Measurements from ENCODE around the gene POLR2F. TPM values are rescaled to one million over a fixed set of nuclear protein-coding genes. Genes with fewer than 3 reads are reported as not detected.

The POLR2F gene
- total RNA-seq, 1 donor from 2014 or later = 63.0 TPM

DNA sequence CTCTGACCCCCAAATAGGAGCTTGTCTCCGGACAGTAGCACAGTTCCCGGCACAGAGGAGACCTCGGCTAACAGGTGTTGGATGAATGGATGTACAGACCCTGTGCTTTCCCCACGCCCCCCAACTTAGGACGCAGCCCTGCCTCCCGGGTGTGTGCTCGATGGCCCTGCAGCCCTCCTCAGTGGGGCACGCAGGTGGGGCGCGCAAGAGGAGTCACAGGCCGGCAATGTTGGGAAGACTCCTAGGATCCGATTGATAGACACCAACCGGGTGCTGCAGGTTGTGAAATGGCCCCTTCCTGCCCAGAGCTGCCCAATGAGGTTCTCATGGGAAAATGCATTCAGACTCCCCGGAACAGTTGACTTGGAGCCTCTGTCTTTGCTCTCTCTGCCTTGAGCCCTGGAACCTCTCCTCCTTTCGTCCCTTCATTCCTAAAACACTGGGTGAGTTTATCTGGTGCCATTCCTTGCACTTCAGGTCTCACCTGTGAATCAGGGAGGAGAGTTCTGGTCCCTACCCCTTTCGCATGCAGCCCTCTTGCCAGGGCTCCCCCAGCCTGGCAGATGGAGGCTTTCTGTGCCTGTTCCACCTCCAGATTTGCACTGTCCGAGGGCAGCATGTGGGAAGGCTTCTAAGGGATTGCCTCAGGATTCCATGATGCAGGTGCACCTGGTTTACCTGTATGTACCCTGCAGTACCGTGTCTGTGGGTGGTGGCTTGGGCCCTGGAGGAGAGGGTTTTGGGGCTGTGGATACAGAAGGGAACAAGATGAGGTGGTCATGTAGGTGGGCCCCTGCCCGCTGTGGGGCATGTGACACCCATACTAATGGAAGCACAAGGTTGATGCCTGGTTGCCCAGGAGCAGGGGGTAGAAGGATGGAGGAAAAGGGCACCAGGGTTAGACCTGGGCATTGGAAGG, 46.2 kb upstream of the POLR2F start:
- peaks cover 55% of the 10 kb centered on the region for H3K4me1 Mint-ChIP-seq (ENCODE audit: low read depth)
- peak overlapping the region; percentile 89 for H3K27ac Mint-ChIP-seq (ENCODE audit: unreplicated experiment)
- peaks cover 5% of the 10 kb centered on the region for H3K36me3 Mint-ChIP-seq (ENCODE audit: low read depth)
- H3K4me3 Mint-ChIP-seq (ENCODE audit: unreplicated experiment) = peak overlapping the region; percentile 84
- no peak for DNase-seq (ENCODE audit: low spot score)
- no peaks in the 10 kb centered on the region for H3K9me3 Mint-ChIP-seq (ENCODE audit: low read depth)
- H3K27me3 Mint-ChIP-seq (ENCODE audit: low read depth) = no peaks in the 10 kb centered on the region
- TF ChIP-seq, protein P1, sequence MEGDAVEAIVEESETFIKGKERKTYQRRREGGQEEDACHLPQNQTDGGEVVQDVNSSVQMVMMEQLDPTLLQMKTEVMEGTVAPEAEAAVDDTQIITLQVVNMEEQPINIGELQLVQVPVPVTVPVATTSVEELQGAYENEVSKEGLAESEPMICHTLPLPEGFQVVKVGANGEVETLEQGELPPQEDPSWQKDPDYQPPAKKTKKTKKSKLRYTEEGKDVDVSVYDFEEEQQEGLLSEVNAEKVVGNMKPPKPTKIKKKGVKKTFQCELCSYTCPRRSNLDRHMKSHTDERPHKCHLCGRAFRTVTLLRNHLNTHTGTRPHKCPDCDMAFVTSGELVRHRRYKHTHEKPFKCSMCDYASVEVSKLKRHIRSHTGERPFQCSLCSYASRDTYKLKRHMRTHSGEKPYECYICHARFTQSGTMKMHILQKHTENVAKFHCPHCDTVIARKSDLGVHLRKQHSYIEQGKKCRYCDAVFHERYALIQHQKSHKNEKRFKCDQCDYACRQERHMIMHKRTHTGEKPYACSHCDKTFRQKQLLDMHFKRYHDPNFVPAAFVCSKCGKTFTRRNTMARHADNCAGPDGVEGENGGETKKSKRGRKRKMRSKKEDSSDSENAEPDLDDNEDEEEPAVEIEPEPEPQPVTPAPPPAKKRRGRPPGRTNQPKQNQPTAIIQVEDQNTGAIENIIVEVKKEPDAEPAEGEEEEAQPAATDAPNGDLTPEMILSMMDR (IDR thresholded peaks at IDR 0.05) = no peak

DNA sequence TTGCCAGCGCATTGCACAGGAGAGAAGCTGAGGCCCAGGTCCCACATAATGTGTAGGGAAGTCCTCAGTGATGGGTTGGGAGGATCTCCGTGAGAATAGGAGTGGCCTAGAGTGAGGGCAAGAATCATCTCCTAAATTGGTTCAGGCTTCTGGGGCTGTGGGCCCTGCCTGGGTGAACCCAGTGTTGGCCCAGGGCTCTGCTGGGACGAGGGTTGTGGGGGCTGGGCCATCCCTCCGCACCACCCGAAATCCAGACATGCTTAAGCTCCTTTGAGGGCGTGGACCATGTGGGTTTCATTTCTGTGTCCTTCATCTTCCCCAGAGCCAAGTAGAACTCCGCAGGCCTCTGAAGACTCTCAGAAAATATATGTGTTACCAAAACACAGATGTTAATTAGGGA, 43.7 kb upstream of the POLR2F start:
- Mint-ChIP-seq H3K9me3 (ENCODE audit: low read depth) (no peaks in the 10 kb centered on the region), H3K27me3 (ENCODE audit: low read depth) (no peaks in the 10 kb centered on the region), H3K4me1 (ENCODE audit: low read depth) (peaks cover 54% of the 10 kb centered on the region), H3K27ac (ENCODE audit: unreplicated experiment) (peak overlapping the region; percentile 67), H3K36me3 (ENCODE audit: low read depth) (peaks cover 10% of the 10 kb centered on the region), H3K4me3 (ENCODE audit: unreplicated experiment) (peak overlapping the region; percentile 25)
- TF ChIP-seq, protein P1 (IDR thresholded peaks at IDR 0.05) = no peak
- no peak for DNase-seq (ENCODE audit: low spot score)

DNA sequence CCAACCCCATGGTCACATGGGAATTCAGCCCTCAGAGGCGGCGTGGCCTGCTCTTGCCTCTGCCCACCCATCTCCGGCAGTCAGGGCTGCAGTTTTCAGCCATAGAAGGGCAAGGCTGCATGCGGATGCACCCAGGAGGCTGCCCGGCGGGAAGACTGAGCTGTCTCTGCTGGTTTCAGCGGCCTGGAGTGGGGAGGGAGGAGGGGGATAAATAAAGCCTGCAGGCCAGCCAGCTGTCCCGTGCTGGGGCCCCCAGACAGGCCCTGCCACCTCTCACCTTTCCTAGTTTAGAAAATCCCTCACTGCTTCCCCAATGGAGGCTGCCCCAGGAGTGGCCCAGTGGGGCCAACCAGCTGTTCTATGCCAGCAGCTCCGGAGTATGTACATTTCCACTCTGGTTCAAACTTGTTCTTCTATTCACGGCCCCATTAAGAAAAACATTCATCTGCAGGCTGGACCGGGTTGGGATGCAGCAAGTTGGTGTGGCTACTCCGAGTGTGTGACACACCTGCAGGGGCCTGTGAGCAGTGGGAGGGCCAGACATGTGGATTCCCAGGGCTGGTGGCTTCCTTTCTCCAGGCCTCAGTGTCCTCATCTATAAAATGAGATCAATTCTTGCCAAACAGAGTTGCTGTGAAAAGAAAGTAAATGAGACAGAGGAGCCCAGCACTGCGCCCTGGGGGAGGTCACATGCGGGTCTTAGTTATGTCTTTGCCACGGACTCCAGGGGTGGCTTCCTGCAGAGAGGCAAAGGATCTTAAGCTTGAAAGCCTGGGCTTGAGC, 42.4 kb upstream of the POLR2F start:
- Mint-ChIP-seq H3K4me3 (ENCODE audit: unreplicated experiment) (peak overlapping the region; percentile 47), H3K36me3 (ENCODE audit: low read depth) (peaks cover 10% of the 10 kb centered on the region), H3K27ac (ENCODE audit: unreplicated experiment) (peak overlapping the region; percentile 91), H3K27me3 (ENCODE audit: low read depth) (no peaks in the 10 kb centered on the region), H3K9me3 (ENCODE audit: low read depth) (no peaks in the 10 kb centered on the region), H3K4me1 (ENCODE audit: low read depth) (peaks cover 45% of the 10 kb centered on the region)
- TF ChIP-seq, protein P1 (IDR thresholded peaks at IDR 0.05) = no peak
- no peak for DNase-seq (ENCODE audit: low spot score)

DNA sequence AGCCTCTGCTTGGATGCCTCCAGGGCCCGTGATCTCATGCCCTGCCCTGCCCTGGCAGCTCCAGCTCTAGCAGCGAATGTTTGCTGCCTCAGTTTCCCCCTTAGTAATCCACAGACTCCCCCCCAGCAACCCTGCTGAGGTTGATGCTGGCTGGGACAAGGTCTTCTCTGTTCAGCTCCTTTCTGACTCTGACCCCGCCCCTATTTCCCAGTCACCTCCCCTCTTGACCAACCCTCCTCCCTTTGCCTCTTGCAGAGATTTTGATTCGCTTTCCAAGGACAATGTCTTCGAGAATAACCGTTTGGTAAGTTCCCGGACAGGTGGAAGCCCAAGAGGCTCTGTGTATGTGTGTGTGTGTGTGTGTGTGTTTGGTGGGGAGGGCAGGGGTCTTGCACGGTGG, 41.8 kb upstream of the POLR2F start:
- Mint-ChIP-seq H3K36me3 (ENCODE audit: low read depth) (peaks cover 14% of the 10 kb centered on the region), H3K27me3 (ENCODE audit: low read depth) (no peaks in the 10 kb centered on the region), H3K27ac (ENCODE audit: unreplicated experiment) (peak overlapping the region; percentile 91), H3K4me1 (ENCODE audit: low read depth) (peaks cover 45% of the 10 kb centered on the region), H3K9me3 (ENCODE audit: low read depth) (no peaks in the 10 kb centered on the region), H3K4me3 (ENCODE audit: unreplicated experiment) (no peak overlapping the region)
- TF ChIP-seq, protein P1 (IDR thresholded peaks at IDR 0.05) = no peak
- DNase-seq (ENCODE audit: low spot score) = no peak

DNA sequence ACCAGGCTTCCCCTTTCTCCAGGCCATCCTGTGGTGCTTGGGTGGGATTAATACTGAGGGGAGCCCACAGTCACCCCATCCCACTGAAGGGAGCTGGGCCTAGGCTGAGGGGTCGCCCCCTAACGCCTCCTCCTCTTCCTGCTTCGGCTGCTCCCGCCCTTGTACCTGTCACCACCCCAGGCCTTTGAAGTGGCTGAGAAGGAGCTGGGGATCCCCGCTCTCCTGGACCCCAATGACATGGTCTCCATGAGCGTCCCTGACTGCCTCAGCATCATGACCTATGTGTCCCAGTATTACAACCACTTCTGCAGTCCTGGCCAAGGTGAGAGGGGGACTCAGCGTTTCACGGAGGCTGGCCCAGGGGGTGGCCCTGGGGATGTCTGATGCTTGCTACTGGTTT, 41.3 kb upstream of the POLR2F start:
- Mint-ChIP-seq H3K4me3 (ENCODE audit: unreplicated experiment) (no peak overlapping the region), H3K36me3 (ENCODE audit: low read depth) (peaks cover 14% of the 10 kb centered on the region), H3K4me1 (ENCODE audit: low read depth) (peaks cover 42% of the 10 kb centered on the region), H3K27ac (ENCODE audit: unreplicated experiment) (no peak overlapping the region), H3K27me3 (ENCODE audit: low read depth) (no peaks in the 10 kb centered on the region), H3K9me3 (ENCODE audit: low read depth) (no peaks in the 10 kb centered on the region)
- no peak for DNase-seq (ENCODE audit: low spot score)
- TF ChIP-seq, protein P1 (IDR thresholded peaks at IDR 0.05) = no peak

Data from chondrocyte (in vitro differentiated cells).